Stimulated activated CD4-positive, alpha-beta T cell treated with anti-CD3 and anti-CD28 coated beads, Interleukin-4, amount 100 ng/mL, for 1 hour (primary cell): ENCODE data around the gene ART1.
"Not testable (repeated sequence)": the region's sequence is repeated elsewhere in the genome, so short reads cannot be mapped to it uniquely, and the experiment has no call there.

ENCODE experiments used
- DNase-seq: peaks from one replicate; pipeline ENCODE4 v3.0.0-alpha.2; 2020

Gene ART1, protein sequence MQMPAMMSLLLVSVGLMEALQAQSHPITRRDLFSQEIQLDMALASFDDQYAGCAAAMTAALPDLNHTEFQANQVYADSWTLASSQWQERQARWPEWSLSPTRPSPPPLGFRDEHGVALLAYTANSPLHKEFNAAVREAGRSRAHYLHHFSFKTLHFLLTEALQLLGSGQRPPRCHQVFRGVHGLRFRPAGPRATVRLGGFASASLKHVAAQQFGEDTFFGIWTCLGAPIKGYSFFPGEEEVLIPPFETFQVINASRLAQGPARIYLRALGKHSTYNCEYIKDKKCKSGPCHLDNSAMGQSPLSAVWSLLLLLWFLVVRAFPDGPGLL

DNA sequence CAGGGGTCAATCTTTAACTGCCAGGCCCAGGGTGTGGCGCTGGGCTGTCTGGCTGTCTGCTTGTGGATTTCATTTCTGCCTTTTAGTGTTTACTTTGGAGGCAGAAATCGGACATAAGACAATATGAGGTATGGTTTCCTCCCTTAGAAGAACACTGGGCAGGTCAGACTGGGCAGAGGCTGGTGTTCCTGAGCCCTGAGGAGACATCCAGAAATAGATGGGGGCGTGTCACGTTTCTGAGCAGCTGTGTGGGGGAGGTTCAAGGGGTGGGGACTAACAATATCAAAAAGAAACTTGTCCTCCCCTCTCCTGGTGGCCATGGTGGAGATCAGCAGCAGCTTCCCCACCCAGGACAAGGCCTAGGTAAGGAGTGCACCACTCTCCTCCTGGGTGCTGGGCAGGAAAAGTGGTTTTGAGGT, at the start of gene ART1:
ART1 (plus strand) TSS at position 312 of the 419 bp plus-strand sequence. CDS start 14,086 bp downstream, outside the sequence.
- no peak for DNase-seq

DNA sequence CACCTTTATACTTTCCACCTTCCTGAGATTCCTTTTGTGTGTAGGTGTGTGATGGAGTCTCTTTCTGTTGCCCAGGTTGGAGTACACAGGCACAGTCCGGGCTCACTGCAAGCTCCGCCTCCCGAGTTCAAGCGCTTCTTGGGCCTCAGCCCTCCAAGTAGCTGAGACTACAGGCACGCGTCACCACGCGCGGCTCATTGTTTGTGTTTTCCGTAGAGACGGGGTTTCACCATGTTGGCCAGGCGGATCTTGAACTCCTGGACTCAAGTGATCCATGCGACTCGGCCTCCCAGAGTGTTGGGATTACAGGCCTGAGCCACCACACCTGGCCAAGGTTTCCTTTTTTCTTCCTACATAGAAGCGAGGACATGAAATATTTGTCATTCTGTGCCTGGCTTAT, 47.2 kb upstream of the ART1 start:
- not testable (repeated sequence) for DNase-seq

DNA sequence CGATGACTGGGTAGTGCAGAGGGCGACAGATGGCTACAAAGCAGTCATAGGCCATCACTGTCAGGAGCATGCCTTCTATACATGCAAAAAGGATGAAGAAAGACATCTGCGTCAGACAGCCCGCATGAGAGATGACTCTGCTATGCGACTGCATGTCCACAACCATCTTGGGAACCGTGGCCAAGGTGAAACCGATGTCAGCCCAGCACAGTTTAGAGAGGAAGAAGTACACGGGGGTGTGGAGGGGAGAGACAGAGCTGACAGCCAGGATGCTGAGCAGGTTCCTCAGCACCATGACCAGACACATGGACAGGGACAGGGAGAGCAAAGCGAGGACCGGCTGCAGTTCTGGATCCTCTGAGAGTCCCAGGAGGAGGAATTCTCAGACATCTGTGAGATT, 44.7 kb upstream of the ART1 start:
- DNase-seq, result not testable (repeated sequence)

DNA sequence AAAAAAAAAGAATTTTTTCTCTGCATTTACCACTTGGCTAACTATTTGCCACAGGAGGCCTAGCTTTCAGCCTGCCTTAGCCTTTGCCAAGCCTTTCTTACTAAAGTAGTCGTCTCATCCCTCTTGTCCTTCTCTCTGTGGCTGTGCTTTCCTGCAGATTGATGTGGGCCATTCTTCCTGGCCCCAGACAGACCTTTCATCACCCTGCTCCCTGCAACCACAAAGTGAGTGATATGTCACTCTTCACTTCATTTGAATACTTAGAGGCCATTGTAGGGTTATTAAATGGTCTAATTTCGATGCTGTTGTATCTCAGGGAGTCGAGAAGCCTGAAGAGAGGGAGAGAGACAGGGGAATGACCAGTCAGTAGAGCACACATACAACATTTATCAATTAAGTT, 40.8 kb upstream of the ART1 start:
- DNase-seq, result no peak

GRCh38 chr11:3605283-3605662, 39.7 kb upstream of the ART1 start:
- no peak for DNase-seq

DNA sequence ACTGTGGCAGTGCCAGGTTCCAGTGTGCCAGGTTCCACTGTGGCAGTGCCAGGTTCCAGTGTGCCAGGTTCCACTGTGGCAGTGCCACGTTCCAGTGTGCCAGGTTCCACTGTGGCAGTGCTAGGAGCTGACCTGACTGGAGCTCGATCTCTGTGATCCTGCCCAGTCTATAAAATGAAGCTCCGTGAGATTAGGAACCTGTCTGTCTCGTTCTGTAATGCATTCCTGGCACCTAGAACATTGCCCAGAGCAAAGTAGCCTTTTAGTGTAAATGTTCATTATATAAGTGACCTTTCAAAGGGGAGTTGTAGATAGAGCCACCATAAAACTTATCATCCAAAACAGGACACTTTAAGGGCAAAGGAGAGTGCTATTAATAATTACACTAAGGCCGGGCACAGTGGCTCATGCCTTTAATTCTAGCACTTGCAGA, 39.1 kb upstream of the ART1 start:
- no peak for DNase-seq

DNA sequence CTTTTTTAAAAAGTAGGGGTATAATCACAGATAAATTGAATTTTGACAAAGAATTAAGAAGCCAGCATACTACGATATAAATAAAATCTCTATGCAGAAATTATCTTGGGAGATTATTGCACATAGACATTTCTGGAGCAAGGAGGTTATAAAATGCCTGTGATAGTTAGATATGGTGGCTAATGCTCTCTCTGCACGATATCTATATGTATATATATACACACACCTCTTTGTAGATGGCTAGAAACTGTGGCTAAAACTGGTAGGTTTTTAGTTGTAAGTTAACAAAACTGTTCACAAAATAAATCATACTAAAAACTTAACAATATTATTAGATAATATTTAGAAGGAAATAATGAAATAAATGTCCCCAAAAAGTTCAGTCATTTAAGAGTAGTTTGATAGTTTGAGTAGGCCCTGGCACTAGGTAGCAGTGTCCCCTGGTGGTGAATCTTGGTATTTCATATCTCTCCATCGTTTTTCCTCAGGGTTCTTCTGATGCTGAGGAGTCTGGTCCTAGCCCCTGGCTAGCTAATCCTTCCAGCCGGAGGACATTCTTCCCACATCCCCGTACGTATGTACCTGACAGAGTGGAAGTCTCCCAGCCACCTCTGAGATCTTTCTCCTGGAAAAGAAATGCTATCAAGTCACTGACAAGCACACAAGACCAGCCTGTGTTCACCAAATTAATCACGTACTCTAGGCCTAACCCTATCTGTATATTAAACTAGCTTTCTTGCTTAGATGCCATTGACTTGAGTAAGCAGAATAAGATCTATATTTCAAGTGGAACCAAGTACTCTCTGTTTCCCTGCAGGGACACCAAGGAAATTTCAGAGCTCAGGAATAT, 35.3 kb upstream of the ART1 start:
- DNase-seq, result no peak

DNA sequence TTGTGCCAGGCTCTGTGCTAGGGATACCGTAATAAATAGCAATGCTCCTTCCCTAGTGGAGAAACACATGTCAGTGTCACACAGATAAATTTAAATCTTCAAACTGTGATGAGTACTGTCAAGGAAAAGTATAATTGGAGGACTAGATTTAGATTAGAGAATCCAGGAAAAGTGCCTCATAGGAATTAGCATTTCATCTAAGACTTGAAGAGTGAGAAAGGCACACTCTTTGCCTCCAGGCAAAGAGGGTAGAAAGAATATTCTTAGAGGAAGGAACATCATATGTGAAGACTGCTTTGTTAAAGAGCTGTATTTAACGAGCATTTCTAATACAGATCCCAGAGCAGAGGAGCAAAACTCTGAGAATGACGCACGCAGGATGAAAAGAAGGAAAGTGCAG, 34.1 kb upstream of the ART1 start:
- no peak for DNase-seq

DNA sequence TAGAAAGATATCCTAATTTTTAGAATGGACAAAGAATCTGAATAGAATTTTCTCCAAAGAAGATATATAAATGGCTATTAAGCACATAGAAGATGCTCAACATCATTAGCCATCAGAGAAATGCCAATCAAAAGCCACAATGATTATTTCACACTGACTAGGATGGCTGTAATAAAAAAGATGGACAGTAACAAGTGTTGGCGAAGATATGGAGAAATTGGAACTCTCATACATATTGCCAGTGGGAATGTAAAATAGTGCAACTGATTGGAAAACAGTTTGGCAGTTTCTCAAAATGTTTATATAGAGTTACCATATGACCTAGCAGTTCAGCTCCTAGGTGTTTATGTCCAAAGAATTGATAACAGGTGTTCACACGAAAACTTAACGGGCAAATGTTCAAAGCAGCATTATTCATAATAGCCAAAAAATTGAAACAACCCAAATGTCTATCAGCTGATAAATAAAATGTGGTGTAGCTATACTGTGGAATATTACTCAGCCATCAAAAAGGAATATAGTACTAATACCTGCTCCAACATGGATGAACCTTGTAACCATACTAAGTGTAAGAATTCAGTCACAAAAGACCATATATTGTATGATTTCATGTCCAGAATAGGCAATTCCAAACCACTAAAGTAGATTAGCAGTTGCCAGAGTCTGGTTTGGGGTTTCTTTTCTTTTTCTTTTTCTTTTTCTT, 32.8 kb upstream of the ART1 start:
- DNase-seq, result no peak

GRCh38 chr11:3613998-3614741, 30.8 kb upstream of the ART1 start:
- no peak for DNase-seq

GRCh38 chr11:3614742-3615171, 30.2 kb upstream of the ART1 start:
- peak; percentile 46 for DNase-seq

GRCh38 chr11:3615998-3616397, 28.9 kb upstream of the ART1 start:
- no peak for DNase-seq

DNA sequence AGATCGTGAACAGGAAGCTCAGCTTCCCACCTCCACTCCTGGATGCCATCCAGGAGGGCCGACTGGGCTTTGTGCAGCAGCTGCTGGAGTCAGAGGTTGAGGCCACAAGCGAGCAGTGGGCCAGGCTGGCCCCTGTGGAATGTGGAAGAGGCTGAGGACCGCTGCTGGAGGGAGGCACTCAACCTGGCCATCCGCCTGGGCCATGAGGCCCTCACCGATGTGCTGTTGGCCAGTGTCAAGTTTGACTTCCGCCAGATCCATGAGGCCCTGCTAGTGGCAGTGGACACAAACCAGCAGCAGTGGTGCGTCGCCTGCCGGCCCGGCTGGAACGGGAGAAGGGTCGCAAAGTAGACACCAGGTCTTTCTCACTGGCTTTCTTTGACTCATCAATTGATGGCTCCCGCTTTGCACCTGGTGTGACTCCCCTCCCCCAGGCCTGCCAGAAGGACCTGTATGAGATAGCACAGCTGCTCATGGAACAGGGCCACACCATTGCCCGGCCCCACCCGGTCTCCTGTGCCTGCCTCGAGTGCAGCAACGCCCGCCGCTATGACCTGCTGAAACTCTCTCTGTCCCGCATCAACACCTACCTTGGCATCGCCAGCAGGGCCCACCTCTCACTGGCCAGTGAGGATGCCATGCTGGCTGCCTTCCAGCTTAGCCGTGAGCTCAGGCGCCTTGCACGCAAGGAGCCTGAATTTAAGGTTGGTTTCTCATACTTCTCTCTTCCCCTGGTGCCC, 28.0 kb upstream of the ART1 start:
- DNase-seq, result no peak

DNA sequence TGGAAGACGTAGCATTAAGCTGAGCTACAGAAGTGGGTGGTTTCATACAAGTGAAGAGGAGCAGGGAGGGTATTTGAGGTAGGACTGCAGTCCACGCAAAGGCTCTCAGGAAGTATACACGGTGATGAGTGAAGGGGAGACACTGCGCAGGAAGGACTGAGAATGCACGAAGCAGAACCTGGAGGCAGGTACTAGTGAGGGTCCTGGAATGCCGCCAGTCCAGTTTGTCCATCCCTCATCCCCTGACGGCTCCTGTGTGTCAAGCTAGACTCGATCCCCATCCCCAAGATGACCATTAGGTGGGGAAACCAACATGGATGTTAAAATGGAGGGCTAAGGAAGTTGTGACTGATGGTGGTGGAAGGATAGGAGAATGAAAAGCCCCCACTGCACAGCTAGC, 26.9 kb upstream of the ART1 start:
- DNase-seq, result no peak

DNA sequence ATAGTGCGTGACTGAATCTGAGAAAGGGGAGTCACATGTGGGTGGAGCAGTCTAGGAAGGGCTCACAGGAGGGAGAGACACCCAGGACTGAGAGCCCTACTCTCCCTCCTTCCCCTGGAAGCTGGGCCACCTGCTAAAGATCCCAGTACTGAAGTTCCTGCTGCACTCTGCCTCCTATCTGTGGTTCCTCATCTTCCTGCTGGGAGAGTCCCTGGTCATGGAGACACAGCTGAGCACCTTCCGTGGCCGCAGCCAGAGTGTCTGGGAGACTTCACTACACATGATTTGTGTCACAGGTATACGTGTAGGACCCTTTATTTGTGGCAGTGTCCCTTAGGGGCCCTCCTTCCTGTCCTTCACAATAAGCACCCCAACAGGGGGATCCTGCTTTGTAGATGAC, 22.4 kb upstream of the ART1 start:
- no peak for DNase-seq

DNA sequence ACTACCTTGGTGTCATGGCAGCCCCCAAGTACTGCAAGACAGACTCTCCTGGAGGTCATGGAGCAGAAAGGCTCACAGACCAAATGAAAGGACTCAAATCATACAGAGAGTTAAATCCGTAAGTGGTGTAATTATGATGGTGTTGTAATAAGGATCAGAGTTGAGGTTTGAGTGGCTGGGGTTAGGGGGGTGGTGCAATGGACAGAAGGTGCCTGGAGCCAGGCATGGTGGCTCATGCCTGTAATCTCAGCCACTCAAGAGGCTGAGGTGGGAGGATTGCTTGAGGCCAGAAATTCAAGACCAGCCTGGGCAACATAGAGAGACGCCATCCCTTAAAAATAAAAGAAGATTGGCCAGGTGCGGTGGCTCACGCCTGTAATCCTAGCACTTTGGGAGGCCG, 21.8 kb upstream of the ART1 start:
- DNase-seq, result no peak

- no peak for DNase-seq
Observed at GRCh38 chr11:3623767-3624458, 21.0 kb upstream of the ART1 start.

DNA sequence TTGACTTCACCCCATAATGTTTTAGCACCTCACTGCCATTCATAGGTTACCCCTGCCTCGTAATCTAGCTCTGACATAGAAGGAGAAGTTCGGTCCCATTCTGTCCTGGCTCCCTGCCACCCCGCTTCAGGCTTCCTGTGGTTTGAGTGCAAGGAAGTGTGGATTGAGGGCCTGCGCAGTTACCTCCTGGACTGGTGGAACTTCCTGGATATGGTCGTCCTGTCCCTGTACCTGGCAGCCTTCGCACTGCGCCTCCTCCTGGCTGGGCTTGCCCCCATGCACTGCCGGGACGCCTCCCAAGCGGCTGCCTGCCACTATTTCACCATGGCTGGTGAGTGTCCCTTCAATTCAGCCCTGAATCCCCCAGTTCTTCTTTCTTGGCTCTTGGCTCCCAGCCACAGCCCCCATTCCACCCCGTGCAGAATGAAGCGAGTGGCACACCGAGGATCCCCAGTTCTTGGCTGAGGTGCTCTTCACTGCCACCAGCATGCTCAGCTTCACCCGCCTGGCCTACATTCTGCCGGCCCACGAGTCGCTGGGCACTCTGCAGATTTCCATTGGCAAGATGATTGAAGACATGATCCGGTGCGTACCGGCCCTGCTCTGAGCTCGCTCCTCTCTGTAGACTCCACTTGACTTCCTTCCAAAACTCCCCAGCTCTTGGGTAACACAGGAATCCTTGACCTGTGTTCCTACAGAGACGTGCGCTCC, 18.5 kb upstream of the ART1 start:
- no peak for DNase-seq

DNA sequence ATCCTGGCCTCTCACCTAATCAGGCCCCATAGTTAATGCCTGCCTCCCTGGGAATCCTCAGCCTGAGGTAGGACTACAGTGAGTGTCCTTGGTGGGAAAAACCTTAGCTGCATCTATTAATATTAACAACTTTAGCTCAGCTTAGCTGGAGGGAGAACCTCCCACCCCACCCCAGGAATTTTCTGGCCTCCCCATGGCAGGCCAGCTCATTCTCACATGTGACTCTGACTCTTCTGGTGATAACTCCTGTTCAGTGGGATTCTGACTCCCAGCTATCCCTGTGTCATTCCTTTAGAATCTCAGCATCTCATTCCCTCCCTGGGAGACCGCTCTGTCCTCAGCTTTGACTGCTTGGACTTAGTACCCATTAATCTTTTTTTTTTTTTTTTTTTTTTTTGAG, 17.6 kb upstream of the ART1 start:
- DNase-seq, result no peak

- no peak for DNase-seq
Observed at GRCh38 chr11:3631331-3631730, 13.6 kb upstream of the ART1 start.
